NCI-H2196 treated with DMSO at 0.1 percent for 48 hours (cell line): ENCODE data around the gene CFAP298.
A peak's percentile ranks its signal among the peaks of the same experiment; 100 is the strongest.
"Not testable (repeated sequence)": the region's sequence is repeated elsewhere in the genome, so short reads cannot be mapped to it uniquely, and the experiment has no call there.

Experiments
- DNase-seq: peaks from one replicate; lab custom pipeline; 2025; ENCODE audit not compliant: unreplicated experiment; lab: John Stamatoyannopoulos, UW

The CFAP298 gene, protein sequence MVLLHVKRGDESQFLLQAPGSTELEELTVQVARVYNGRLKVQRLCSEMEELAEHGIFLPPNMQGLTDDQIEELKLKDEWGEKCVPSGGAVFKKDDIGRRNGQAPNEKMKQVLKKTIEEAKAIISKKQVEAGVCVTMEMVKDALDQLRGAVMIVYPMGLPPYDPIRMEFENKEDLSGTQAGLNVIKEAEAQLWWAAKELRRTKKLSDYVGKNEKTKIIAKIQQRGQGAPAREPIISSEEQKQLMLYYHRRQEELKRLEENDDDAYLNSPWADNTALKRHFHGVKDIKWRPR

DNA sequence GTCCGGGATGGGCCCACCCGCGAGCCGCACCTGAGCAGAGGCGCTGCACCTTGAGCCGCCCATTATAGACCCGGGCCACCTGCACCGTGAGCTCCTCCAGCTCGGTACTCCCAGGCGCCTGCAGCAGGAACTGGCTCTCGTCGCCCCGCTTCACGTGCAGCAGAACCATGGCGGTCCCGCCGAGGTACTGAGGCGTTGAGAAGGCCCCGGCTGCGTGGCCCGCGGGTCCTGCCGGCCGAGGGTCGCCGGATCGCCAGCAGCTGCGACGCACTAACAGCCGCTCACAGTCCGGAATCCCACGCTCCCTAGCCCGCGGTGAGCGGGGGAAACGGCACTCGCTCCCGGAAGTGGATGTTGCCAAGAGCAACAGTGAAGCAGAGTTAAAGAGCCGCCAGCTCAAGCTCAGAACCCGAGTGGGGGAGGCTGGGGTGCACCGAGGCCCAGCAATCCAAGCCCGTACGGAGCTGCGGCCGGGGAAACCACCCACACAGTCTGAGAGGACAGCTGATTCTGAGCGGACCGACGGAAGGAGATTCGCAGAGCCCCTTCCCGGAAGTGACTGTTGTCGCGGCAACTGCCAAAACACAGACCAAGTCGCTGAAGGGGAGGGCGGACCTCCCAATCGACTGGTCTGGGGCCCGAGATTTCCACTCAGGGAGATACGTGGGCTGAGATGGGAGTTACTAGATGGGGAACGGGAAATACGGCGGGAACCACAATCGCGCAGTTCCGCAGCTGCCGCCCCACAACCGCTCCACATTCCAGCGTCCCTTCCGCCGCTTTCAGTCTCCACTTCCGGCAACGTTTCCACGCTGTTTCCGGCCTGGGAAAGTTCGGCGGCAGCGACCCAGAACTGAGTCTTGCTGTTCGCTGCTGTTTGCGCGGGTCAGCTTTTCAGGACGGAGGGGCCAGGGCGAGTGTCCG lies at the start of gene CFAP298:
Gene CFAP298, minus strand, starts transcription at position 303 of the 924 bp plus-strand sequence. Its CDS starts 134 bp downstream, at position 169.
- peak; percentile 84 for DNase-seq

GRCh38 chr21:32661026-32661782 lies 49.0 kb upstream of the CFAP298 start:
- not testable (repeated sequence) for DNase-seq

GRCh38 chr21:32658524-32658923 lies 46.3 kb upstream of the CFAP298 start:
- DNase-seq: no peak

GRCh38 chr21:32653326-32653901 lies 41.2 kb upstream of the CFAP298 start:
- no peak for DNase-seq

- no peak for DNase-seq
Observed at GRCh38 chr21:32648165-32648564, 36.0 kb upstream of the CFAP298 start.

GRCh38 chr21:32645261-32646182 lies 33.3 kb upstream of the CFAP298 start:
- DNase-seq: no peak

- DNase-seq: no peak
Observed at GRCh38 chr21:32641710-32642698, 29.8 kb upstream of the CFAP298 start.

DNA sequence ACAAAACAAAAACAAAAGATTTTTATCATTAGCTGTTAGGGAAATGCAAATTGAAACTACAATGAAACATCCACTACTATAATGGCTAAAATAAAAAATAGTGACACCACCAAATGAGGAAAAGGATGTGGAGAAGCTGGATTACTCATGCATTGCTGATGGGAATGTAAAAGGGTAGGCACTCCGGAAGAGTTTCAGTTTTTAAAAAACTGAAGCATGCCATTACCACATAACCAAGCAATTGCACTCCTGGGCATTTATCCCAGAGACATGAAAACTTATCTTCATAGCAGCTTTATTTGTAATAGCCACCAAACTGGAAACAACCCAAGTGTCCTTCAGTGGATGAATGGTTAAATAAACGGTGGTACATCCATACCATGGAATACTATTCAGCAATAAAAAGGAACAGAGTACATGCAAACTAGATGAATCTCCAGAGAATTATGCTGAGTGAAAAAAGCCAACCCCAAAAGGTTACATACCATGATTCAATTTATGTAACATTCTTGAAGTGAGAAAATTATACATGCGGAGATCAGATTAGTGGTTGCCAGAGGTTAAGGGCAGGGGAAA lies 14.5 kb upstream of the CFAP298 start:
- DNase-seq: no peak

- DNase-seq: not testable (repeated sequence)
Observed at GRCh38 chr21:32618218-32618617, 6.0 kb upstream of the CFAP298 start.

- DNase-seq: no peak
Observed at GRCh38 chr21:32613436-32614043, 1.4 kb upstream of the CFAP298 start.

DNA sequence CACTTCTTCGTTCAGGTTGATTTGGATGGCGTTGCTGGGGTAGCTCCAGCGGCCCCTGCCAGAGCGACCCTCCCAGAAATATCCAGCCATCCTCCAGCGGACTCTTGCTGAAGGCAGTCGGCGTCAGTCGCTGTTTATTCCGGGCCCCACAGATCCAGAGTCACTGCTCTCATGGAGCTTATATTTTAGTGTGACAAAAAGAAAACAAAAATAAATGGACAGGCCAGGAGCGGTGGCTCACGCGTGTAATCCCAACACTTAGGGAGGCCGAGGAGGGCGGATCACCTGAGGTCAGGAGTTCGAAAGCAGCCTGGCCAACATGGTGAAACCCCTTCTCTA lies 791 bp upstream of the CFAP298 start:
- no peak for DNase-seq

- no peak for DNase-seq
Observed at GRCh38 chr21:32611471-32611997, 643 bp downstream of the CFAP298 start.

DNA sequence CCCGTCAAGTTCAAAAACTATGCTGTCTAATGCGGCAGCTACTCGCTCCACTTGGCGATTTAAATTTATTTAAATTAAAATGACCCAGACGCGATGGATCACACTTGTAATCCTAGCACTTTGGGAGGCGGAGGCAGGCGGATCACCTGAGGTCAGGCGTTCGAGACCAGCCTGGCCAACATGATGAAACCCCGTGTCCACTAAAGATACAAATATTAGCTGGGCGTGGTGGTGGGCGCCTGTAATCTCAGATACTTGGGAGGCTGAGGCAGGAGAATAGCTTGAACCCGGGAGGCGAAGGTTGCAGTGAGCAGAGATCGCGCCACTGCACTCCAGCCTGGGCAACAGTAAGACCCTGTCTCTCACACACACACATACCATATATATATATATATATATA lies 1.2 kb downstream of the CFAP298 start:
- not testable (repeated sequence) for DNase-seq

DNA sequence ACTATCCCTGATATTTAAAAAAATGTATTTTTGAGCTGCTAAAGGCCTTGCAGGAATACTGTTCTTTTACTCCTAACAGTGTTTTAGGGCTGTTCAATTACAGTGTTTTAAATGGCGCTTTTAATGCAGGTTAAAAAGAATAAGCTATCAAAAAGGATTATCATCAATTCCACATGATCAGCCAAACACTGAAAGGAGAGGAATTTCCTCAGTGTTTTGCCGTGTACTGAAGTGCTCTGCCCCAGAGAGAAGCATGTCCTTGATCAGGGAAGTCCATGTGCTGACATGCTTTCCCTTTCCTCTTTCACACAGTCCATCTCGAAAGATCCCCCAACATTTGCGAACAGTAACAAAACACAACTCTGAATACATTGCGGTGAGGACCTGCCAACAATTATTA lies 3.3 kb downstream of the CFAP298 start:
- no peak for DNase-seq

- DNase-seq: no peak
Observed at GRCh38 chr21:32605469-32605868, 6.7 kb downstream of the CFAP298 start.

GRCh38 chr21:32604464-32604863 lies 7.7 kb downstream of the CFAP298 start:
- DNase-seq: no peak

- no peak for DNase-seq
Observed at GRCh38 chr21:32603131-32603530, 9.0 kb downstream of the CFAP298 start.

GRCh38 chr21:32602099-32602498 lies 10.1 kb downstream of the CFAP298 start:
- no peak for DNase-seq
